SK-N-SH treated with all-trans-retinoic acid at 6 μM for 48 hours (cell line): Measurements from ENCODE around the gene RBM23.

Source experiments
- ARNTL ChIP-seq: fragments of 450-650 bp; formaldehyde crosslinking; IDR thresholded peaks from 2 replicates; pipeline ENCODE4 v1.5.0; 2020; ENCODE audit warnings: low read depth, mild to moderate bottlenecking, moderate library complexity, borderline replicate concordance
- BACH2 ChIP-seq: fragments of 250-450 bp; sonication (Bioruptor Pico); IDR thresholded peaks from 2 replicates; pipeline ENCODE4 v1.9.0; 2021; ENCODE audit warnings: mild to moderate bottlenecking, borderline replicate concordance
- CSRNP3 ChIP-seq: fragments of 250-450 bp; sonication (Bioruptor Pico); IDR thresholded peaks from 2 replicates; pipeline ENCODE4 v1.5.1; 2021; ENCODE audit warnings: mild to moderate bottlenecking, moderate library complexity
- OSR1 ChIP-seq: fragments of 250-450 bp; sonication (Bioruptor Pico); IDR thresholded peaks from 2 replicates; pipeline ENCODE4 v1.8.0; 2022; ENCODE audit warnings: moderate library complexity, mild to moderate bottlenecking, inconsistent platforms
- RARB ChIP-seq: fragments of 250-450 bp; sonication (Bioruptor Pico); IDR thresholded peaks from 2 replicates; pipeline ENCODE4 v1.8.0; 2021; ENCODE audit warnings: mild to moderate bottlenecking, moderate library complexity
- ZFP3 ChIP-seq: fragments of 250-450 bp; sonication (Bioruptor Pico); IDR thresholded peaks from 2 replicates; pipeline ENCODE4 v1.5.0; 2020; ENCODE audit warnings: mild to moderate bottlenecking, moderate library complexity
- ZFP30 ChIP-seq: fragments of 450-650 bp; formaldehyde crosslinking; IDR thresholded peaks from 2 replicates; pipeline ENCODE4 v1.5.0; 2022; ENCODE audit warnings: mild to moderate bottlenecking, moderate library complexity
- ZNF565 ChIP-seq: fragments of 450-650 bp; formaldehyde crosslinking; conservative IDR thresholded peaks from 2 replicates; pipeline ENCODE4 v1.5.0; 2020; ENCODE audit warnings: low read depth, mild to moderate bottlenecking, moderate library complexity

GRCh38 chr14:22852599-22852939 lies 66.4 kb downstream of the RBM23 start:
- TF ChIP-seq ZNF565 (CRISPR knock-in tag), result no peak
- no peak for TF ChIP-seq CSRNP3 (CRISPR knock-in tag)
- no peak for TF ChIP-seq OSR1 (CRISPR knock-in tag)
- no peak for TF ChIP-seq RARB
- TF ChIP-seq ZFP3 (CRISPR knock-in tag), result no peak
- no peak for TF ChIP-seq BACH2 (CRISPR knock-in tag)
- no peak for TF ChIP-seq ZFP30 (CRISPR knock-in tag)
- no peak for TF ChIP-seq ARNTL
